Measurements from ENCODE around the gene RNF227. TPM values are rescaled to one million over a fixed set of nuclear protein-coding genes. Genes with fewer than 3 reads are reported as not detected.

The RNF227 gene
- total RNA-seq = 2.4 and 4.5 TPM in 2 replicates

DNA sequence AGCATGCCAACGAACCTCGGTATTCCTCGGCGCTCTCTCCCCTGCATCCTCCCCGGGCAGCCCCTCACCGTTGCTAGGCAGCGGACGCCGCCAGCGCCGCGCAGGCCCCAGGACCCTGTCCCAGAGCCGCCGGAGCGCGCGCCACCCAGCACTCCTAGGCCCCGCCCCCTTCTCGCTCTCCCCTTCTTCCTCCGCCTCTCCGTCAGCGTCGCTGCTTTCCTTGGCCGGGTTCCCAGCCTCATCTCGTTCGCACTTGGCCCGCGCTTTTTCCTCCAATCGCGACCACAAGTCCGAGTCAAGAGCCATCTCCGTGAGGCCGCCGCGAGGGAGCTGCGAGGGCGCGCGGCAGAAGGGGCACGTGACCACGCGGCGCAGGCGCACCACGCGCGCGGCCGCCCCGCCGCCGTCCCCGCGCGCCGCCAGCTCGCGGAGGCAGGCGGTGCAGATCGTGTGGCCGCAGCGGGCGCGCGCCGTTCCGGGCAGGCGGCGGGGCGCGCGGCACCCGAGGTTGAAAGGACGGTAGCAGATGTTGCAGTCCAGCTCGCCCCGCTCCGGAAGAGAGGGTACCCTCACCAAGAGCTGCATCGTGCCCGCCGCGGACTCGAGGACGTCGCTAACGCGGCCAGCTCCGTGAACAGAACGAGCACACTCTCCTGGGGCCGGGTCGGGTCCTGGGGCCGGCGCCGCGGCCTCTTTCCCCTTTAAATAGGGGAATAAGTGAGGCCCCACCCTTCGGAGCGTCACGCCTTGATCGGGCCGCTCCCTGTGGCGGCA, at the start of gene RNF227:
Gene RNF227 (minus strand): TSS at position 679 of the 774 bp plus-strand sequence. CDS start 94 bp downstream, at position 585.

DNA sequence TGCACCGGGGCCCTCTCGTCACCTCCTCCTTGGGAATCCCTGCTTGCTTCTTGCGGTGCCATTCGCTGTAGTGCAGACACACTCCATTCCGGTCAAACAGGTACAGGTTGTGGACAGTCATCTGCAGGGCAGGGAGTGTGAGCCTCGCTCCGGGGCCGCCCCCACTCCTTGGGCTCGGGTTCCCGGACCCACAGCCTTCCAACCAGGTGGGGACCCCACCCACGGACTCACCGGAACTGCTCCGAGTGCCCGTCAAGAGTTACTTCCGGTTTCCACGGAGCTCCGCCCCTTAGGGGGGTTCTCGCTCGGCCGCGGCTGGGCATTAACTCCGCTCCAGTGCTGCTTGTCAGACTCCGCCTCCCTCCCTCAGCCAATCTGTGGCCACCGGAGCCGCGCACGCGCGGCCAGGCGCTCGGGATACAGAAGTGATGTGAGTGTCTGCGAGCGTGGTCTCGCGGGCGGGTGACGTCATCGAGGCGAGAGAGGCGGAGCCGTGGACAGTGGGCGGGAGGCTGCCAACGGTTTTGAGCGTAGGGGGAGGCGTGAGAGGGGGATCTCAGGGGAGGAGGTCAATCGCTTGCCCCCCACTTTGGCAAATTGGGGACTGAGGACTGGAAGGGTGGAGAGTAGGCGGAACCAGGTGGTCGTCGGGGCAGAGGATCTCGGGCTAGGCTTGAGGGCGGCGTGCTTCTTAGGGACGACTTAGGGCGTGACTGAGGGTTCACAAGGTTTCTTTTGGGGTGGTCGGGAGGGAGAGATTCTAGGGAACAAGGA, 15.8 kb upstream of the RNF227 start, which contains the start of the genes CNTROB and TRAPPC1:
Gene CNTROB (plus strand): TSS at position 498 of the 774 bp plus-strand sequence. CDS start 874 bp downstream, outside the sequence.
Gene TRAPPC1 (minus strand): TSS at position 238 of the 774 bp plus-strand sequence. CDS start 117 bp downstream, at position 121.

DNA sequence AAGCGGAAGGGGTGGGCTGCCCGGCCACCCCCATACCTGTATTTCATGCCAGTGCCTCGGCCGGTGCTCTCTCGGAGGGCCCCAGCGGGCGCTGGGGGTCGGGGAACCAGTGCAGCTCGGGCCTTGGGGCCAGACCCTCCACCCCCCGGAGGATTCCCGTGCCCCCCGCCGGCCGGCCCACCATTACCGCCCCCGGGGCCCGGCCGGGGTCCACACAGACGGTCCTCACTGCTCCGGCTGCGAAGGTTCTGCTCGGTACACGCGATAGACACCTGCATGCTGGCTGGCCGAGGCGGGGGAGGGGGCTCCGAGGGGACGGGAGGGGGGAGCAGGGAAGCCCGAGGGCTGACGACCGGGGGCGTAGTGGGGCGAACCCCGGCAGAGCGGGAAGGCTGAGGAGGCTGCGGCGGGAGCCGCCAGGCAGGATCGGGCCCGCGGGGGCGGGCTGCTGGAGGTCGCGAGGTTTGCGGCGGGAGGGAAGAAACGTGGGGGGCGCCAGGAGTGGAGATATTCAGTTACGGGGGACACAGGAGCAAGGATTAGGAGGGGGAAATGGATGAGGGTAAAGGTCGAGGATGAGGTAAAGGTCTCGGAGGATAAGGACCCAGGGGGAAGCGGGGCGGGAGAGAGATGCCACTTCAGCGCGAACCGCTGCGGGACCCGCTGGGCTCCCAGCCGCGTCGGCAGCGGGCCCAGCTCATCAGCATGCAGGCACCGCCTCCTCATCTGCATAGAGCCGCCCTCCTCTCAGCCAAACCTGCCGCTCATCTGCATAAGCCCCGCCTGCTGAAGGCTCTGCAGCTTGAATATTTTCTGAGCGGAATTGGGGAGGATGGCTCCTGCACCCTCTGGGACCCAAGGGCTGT, 13.3 kb upstream of the RNF227 start, which contains the start of gene KCNAB3:
Gene KCNAB3 (minus strand): TSS at position 699 of the 866 bp plus-strand sequence. CDS start 421 bp downstream, at position 278.

DNA sequence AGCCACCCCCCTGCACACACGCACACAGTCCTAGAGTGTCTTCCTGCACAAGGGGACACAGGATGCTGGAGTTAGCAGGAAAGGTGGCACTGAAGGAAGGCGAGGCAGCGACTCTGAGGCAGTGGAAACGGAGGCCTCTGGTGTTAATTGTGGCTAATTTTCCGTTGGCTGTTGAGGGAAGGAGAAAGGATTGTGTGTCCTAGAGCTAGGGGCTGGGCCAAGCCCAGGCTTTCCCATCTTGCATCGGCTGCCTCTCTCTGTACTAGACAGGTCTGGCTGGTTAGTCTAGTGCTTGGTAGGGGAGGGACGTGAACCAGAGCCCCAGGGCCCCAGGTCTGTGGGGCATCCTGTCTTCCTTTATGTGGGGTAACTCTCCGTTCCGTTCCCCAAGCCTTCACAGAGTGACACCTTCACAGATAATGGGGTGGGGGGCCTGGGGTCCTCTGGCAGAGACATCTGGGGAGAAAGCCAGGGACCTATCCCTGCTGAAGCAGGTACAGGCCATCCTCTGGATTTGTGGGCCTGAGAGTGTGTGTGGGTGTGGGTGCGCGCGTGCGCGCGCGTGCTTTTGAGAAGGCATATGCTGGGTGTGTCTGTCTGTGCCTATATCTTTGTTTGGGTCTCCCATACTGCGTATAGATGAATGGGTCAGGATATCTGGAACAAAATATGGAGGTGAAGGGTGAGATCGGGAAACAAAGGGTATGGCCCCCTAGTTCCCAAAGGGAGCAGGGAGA, 27.7 kb downstream of the RNF227 start, which contains the start of gene CHD3:
Gene CHD3 (plus strand): TSS at position 606 of the 737 bp plus-strand sequence. CDS start 212 bp downstream, outside the sequence.

Other genes starting within 250 kb of the RNF227 start
- gene TP53, start 228.8 kb downstream of the RNF227 start, total RNA-seq = 55.3 and 73.2 TPM in 2 replicates
- 6.7 and 14.0 TPM in 2 replicates for gene WRAP53, start 227.8 kb downstream of the RNF227 start, total RNA-seq
- gene EFNB3, start 211.1 kb downstream of the RNF227 start, total RNA-seq = 1.6 and 8.7 TPM in 2 replicates
- gene DNAH2, start 198.5 kb downstream of the RNF227 start, total RNA-seq = under 0.01 and 0.16 TPM in 2 replicates
- 3.6 and 12.4 TPM in 2 replicates for gene KDM6B, start 82.1 kb downstream of the RNF227 start, total RNA-seq
- 1.9 and 3.3 TPM in 2 replicates for gene TMEM88, start 61.2 kb downstream of the RNF227 start, total RNA-seq
- 41.8 and 83.4 TPM in 2 replicates for gene NAA38, start 58.7 kb downstream of the RNF227 start, total RNA-seq
- gene CYB5D1, start 58.3 kb downstream of the RNF227 start, total RNA-seq = 2.8 and 6.5 TPM in 2 replicates
- 63.2 and 81.6 TPM in 2 replicates for gene CHD3, start 27.5 kb downstream of the RNF227 start, total RNA-seq
- 0.78 and 2.2 TPM in 2 replicates for gene KCNAB3, start 13.6 kb upstream of the RNF227 start, total RNA-seq
- 51.3 and 66.3 TPM in 2 replicates for gene TRAPPC1, start 15.7 kb upstream of the RNF227 start, total RNA-seq
- 14.1 and 15.3 TPM in 2 replicates for gene CNTROB, start 15.9 kb upstream of the RNF227 start, total RNA-seq
- gene GUCY2D, start 86.3 kb upstream of the RNF227 start, total RNA-seq = under 0.01 TPM in 1 of 2 replicates, not detected in the other
- 0.80 and 0.91 TPM in 2 replicates for gene ALOX15B, start 122.8 kb upstream of the RNF227 start, total RNA-seq
- not detected in 2 replicates for gene ALOX12B, start 171.4 kb upstream of the RNF227 start, total RNA-seq
- not detected in 2 replicates for gene ALOXE3, start 202.2 kb upstream of the RNF227 start, total RNA-seq
- gene HES7, start 207.8 kb upstream of the RNF227 start, total RNA-seq = 0.78 and 1.4 TPM in 2 replicates
- 30.0 and 78.6 TPM in 2 replicates for gene PER1, start 236.1 kb upstream of the RNF227 start, total RNA-seq
- gene VAMP2, start 246.7 kb upstream of the RNF227 start, total RNA-seq = 4.0 and 22.9 TPM in 2 replicates

Data from epithelial cell of alveolus of lung (primary cell).